GM18508 (cell line): ENCODE data around the gene ACAP1.
"Not testable (repeated sequence)": the region's sequence is repeated elsewhere in the genome, so short reads cannot be mapped to it uniquely, and the experiment has no call there.

Experiments
- ATAC-seq: cut with Tn5 transposase; IDR thresholded peaks from one replicate; pipeline ENCODE4 v1.9.1; 2021; ENCODE audit warnings: moderate number of reproducible peaks; ENCODE audit not compliant: insufficient read depth, unreplicated experiment

Gene ACAP1

DNA sequence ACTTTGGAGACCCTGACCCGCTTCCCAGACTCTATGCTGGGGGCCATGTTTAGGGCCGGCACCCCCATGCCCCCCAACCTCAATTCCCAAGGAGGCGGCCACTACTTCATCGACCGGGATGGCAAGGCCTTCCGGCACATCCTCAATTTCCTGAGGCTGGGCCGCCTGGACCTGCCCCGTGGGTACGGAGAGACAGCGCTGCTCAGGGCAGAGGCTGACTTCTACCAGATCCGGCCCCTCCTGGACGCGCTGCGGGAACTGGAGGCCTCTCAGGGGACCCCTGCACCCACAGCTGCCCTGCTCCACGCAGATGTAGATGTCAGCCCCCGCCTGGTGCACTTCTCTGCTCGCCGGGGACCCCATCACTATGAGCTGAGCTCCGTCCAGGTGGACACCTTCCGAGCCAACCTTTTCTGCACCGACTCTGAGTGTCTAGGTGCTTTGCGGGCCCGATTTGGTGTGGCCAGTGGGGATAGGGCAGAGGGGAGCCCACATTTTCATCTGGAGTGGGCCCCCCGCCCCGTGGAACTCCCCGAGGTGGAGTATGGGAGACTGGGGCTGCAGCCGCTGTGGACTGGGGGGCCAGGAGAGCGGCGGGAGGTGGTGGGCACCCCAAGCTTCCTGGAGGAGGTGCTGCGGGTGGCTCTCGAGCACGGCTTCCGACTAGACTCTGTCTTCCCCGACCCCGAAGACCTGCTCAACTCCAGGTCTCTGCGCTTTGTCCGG is 16.7 kb downstream of the ACAP1 start:
- ATAC-seq: no peak

- no peak for ATAC-seq
Observed at GRCh38 chr17:7354262-7354843, 18.0 kb downstream of the ACAP1 start.

GRCh38 chr17:7355053-7355452 is 18.7 kb downstream of the ACAP1 start, which contains the start of gene TMEM95:
TMEM95 (plus strand) TSS chr17:7355156; CDS start chr17:7355205, 49 bp downstream.
- ATAC-seq: no peak

DNA sequence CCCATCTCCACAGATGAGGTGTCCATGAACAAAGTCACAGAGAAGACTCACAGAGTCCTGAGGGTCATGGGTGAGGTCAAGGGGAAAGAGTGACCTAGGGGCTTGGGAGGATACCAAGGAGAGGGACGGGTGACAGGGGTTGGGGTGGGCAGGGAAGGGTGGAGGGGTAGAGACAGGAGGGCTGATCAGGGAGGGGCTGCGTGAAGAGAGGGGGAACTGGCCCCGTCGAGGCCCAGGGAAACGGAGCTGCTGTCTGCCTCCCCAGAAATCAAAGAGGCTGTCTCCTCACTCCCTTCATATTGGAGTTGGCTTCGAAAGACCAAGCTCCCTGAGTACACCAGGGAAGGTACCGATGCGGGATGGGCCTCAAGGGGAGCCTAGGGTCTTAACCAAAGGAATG is 19.2 kb downstream of the ACAP1 start:
- ATAC-seq: no peak

- no peak for ATAC-seq
Observed at GRCh38 chr17:7356072-7356549, 19.8 kb downstream of the ACAP1 start.

- ATAC-seq: no peak
Observed at GRCh38 chr17:7356756-7357155, 20.4 kb downstream of the ACAP1 start.

- ATAC-seq: no peak
Observed at GRCh38 chr17:7357381-7357780, 21.1 kb downstream of the ACAP1 start.

DNA sequence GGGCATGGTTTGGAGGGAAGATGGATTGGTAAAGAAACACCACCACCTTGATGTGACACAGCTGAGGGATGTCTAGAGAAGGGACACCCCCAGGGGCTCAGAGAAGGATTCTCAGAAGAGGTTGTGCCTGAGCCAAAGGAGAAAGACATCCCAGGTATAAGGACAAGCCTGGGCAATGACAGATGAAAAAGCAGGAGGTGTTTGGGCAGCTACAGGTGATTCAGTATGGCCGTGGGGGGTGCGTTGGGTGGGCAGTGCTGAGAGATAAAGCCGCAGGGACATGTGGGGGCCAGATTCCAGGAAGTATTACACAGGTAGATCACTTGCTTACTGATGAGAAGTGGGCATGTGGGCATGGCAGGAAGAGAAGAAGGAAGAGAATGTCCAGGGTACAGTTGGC is 25.6 kb downstream of the ACAP1 start:
- ATAC-seq: no peak

GRCh38 chr17:7363311-7363710 is 27.0 kb downstream of the ACAP1 start:
- ATAC-seq: no peak

GRCh38 chr17:7365963-7366362 is 29.6 kb downstream of the ACAP1 start:
- not testable (repeated sequence) for ATAC-seq

DNA sequence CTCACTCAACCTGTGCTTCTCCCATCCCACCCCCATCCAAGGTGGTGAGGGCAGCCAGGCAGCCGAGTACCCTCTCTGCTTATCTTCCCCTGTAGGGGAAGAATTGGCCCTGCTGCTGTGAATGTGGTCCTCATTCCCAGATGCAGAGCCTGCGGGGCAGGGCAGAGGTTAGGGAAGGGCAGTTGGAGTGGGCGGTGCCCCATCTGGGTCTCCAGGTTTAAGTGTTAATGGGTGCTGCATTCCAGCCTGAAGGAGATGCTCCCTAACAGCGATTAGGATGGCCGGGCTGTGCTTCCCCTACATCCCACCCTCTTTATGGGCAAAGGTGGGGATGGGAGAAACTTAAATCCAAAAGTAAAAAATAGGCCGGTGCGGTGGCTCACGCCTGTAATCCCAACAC is 30.8 kb downstream of the ACAP1 start:
- ATAC-seq: no peak

DNA sequence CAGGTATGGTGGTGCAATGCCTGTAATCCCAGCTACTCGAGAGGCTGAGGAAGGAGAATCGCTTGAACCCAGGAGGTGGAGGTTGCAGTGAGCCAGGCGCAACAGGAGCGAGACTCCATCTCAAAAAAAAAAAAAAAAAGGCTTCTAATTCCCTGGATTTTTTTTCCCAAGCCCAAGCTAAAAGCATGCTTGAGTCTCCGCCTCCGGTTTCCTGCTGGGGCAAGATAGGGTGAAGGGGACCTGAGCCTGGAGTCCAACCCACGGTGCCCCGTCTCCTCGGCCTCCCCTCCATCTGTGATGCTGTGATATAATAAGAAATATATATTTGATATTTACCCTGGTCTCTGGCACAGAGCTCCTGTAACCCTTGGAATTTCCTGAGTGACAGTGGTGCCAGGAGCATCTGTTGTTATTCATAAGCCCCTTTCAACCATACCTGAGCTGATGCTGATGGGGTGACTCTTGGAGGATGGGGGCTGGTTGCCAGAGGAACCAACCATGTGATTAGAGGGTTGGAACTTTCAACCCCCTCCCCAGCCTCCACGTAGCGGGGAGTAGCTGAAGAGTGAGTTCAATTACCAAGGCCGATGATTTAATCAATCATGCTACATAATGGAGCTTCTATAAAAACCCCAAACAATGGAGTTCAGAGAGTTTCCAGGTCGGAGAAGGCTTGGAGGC is 31.7 kb downstream of the ACAP1 start:
- no peak for ATAC-seq

DNA sequence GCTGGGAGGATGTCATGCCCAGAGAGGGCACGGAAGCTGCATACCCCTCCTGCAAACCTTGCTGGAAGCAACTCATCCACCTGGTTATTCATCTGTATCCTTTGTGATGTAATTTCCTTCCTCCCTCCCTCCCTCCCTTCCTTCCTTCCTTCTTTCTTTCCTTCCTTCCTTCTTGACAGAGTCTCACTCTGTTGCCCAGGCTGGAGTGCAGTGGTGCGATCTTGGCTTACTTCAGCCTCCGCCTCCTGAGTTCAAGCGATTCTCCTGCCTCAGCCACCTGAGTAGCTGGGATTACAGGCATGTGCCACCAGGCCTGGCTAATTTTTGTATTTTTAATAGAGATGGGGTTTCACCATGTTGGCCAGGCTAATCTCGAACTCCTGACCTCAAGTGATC is 32.3 kb downstream of the ACAP1 start:
- not testable (repeated sequence) for ATAC-seq

DNA sequence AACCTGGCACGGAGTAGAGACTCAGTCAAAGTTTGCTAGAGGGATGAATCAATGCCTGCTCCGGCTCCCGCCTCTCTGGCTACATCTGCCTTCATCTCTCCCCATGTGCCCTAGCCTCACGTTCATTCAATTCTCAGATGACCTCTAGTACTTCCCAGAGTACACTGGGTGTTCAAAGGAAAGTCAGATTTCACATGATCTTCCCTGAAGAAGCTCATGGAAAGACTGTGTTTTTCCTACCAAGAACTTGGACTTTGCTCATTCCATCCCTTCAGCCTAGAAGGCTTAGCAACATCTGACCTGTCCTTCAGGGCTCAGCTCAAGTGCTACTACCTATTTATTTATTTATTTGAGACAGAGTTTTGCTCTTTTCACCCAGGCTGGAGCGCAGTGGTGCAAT is 33.5 kb downstream of the ACAP1 start:
- ATAC-seq: no peak

DNA sequence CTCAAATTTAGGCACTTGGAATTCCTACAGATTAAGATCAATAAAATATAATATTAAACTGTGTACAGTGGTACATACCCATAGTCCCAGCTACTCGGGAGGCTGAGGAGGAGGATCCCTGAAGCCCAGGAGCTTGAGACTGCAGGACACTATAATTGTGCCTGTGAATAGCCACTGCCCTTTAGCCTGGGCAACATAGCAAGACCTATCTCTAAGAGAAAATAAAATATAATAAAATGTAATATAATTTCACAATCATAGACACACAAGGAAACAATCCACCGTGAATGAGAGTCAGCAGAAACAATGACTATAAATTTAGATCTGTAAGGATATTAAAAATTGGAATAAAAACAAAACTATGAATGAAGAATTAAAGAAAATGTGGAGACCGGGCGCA is 34.5 kb downstream of the ACAP1 start:
- no peak for ATAC-seq

DNA sequence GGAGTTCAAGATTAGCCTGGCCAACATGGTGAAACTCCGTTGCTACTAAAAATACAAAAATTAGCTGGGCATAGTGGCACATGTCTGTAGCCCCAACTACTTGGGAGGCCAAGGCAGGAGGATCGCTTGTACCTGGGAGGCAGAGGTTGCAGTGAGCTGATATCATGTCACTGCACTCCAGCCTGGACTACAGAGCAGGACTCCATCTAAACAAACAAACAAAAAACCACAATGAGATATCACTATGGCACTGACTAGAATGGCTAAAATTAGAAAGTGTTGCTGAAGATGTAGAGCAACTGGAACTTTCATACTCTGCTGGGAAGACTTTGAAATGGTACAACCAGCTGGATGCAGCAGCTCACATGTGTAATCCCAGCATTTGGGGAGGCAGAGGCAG is 38.0 kb downstream of the ACAP1 start:
- ATAC-seq: no peak

DNA sequence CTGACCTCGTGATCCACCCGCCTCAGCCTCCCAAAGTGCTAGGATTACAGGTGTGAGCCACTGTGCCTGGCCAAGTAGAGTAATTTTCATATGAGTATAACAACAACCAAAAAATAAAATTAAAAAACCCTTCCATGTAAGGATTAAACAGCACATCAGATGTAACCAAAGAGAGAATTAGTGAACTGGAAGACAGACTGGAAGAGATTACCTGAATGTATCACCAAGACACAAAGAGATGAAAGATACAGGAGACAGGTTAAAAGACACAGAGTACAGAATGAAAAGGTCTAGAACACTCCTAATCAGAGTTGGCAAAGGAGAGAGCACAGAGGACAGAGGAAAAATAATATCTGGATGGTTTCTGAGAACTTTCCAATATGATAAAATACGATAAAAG is 42.8 kb downstream of the ACAP1 start:
- no peak for ATAC-seq

DNA sequence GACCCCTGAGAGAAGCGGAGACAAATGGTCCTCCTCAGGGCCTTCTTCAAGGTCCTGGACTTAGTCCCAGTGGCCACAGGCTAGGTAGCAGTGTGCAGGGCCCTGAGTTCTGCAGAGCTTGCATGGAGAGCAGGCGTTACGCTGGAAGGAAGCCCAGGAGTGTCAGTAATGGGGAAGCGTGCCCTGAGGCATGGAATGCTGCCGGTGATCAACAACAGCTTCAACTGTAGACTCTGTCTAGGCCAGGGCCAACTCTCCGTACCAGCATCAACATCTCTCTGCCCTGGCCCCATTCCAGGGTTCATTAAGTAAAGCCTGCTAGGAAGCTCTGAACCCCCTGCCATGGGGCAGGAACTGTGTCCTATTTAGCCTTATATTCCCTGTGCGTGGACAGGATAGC is 44.0 kb downstream of the ACAP1 start:
- ATAC-seq: no peak

DNA sequence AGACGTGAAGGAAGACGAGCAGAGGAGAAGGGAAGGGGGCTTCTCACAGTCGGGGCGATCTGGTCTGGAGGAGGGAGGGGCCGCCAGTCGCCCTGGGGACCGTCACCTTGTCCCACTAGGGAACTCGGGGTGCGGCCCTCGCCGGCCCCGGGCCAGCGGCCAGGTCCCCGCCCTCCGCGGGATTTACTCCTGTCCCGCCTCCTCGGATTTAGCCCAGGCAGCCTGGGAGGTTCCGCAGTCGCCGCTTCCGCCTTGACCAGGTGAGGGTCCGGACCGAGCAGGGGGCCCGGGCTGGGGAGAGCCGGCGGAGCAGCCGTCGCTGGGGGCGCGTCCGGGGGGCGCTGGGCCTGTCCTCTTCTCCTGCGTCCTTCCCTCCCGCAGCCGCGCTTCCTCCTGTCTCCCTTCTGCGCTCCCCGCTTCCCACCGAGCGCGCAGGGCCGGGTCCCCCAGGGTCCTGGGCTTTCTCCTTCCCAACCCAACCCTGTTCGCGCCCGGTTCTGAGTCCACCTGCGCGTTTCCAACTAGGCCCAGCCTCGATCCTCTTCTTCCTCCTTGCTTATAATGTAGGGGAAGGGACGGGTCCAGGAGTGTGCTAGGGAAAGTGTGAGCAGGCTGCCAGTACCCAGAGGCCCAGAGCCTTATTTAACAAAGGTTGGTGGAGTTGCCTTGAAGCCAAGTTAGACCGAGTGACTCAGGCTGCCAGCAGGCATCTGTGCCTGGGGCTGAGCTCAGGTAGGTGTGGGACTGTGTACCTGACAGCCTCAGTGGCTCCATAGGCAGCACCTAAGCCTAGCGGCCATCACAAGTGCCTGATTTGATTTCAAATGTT is 44.7 kb downstream of the ACAP1 start, which contains the start of gene TNK1:
Gene TNK1, plus strand, starts transcription at position 235 of the 829 bp plus-strand sequence. CDS start 1,838 bp downstream, outside the sequence.
- ATAC-seq: no peak

GRCh38 chr17:7382901-7383300 is 46.6 kb downstream of the ACAP1 start:
- ATAC-seq: no peak

DNA sequence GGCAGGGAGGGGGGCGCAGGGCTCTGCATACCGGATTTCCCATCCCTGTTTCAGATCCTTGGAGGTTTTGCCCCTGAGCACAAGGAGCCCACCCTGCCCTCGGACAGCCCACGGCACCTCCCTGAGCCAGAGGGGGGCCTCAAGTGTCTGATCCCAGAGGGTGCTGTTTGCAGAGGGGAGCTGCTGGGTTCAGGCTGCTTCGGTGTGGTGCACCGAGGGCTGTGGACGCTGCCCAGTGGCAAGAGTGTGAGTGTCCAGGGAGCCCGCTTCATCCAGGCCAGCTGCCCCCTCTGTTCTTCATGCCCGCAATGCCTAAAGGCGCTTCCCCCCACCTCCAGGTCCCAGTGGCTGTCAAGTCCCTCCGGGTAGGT is 47.0 kb downstream of the ACAP1 start:
- no peak for ATAC-seq
